ENCODE data around the gene BICD2. TPM values are rescaled to one million over a fixed set of nuclear protein-coding genes. Genes with fewer than 3 reads are reported as not detected.
A peak's percentile ranks its signal among the peaks of the same experiment; 100 is the strongest.

Gene BICD2
- total RNA-seq, 1 experiment from 2014 or later, result 40.6 TPM

DNA sequence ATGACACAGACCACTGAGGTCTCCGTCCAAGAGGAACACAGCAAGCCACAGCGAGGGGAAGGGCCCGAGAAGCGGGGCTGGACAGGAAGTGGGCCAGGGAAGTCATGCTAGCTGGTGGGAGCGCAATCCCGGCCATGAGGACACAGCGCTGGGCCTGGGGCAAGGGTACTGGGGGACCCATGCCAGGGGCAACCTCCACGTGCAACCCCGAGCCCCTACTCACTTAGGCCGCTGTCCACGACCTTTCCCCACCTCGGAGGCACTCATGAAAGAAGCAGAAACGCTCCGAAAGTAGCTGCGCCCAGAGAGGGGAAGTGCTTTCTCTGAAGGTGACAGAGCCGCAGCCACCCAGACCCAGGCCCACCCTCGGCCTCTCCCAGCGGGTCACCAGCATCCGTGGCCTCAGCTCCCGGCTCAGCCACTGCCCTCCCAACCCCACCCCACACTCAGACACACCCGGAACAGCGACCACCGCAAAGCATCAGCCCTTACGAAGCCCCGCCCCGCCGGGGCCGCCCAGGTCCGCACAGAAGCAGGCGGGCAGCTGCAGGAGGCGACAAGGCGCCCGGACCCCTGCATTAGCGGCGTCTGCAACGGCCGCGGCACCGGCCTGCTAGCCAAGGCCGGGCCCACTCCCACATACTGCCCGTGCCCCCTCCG is 782 bp downstream of the BICD2 start:
- peaks cover 56% of the 10 kb centered on the region for H3K79me2 ChIP-seq (ENCODE audit: low read depth)
- POLR2A ChIA-PET (ENCODE audit: unreplicated experiment), result no interaction called here
- H3K36me3 ChIP-seq (ENCODE audit: low read depth), result no peaks in the 10 kb centered on the region
- peak overlapping the region; percentile 97 for H2AFZ ChIP-seq
- no TSS peak for BruUV-seq (replicated peaks)
- no peaks in the 10 kb centered on the region for H3K27me3 ChIP-seq (ENCODE audit: insufficient read depth, low read depth)
- H3K9me2 ChIP-seq (ENCODE audit: insufficient read depth), result no peaks in the 10 kb centered on the region
- CTCF ChIA-PET, result interaction anchor here (0.5 to 0.8 kb wide), 3 partner anchors 27 to 936 kb away, joined by 3 to 4 read pairs (median 3); no protein-coding TSS in a partner anchor
- no peak for TF ChIP-seq EZH2 (IDR thresholded peaks at IDR 0.05; ENCODE audit: low read depth)
- TF ChIP-seq, protein P1, sequence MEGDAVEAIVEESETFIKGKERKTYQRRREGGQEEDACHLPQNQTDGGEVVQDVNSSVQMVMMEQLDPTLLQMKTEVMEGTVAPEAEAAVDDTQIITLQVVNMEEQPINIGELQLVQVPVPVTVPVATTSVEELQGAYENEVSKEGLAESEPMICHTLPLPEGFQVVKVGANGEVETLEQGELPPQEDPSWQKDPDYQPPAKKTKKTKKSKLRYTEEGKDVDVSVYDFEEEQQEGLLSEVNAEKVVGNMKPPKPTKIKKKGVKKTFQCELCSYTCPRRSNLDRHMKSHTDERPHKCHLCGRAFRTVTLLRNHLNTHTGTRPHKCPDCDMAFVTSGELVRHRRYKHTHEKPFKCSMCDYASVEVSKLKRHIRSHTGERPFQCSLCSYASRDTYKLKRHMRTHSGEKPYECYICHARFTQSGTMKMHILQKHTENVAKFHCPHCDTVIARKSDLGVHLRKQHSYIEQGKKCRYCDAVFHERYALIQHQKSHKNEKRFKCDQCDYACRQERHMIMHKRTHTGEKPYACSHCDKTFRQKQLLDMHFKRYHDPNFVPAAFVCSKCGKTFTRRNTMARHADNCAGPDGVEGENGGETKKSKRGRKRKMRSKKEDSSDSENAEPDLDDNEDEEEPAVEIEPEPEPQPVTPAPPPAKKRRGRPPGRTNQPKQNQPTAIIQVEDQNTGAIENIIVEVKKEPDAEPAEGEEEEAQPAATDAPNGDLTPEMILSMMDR (conservative IDR thresholded peaks at IDR 0.05), result no peak
- H3K27ac ChIP-seq, result no peak overlapping the region
- intact Hi-C loops (cut with micrococcal nuclease; ENCODE audit: unreplicated experiment), result loop anchor here (2.0 to 10.0 kb wide), 4 partner anchors 19 to 439 kb away; partner anchors contain the start of genes CARD19, CENPP and NOL8
- no peaks in the 10 kb centered on the region for H3K9me3 ChIP-seq (ENCODE audit: insufficient read depth, low read depth)
- DNase-seq, result peak in 1 of 2 experiments; percentile 27
- peaks cover 16% of the 10 kb centered on the region for H3K4me1 ChIP-seq (replicated peaks; ENCODE audit: insufficient read depth)
- H3K4me2 ChIP-seq, result peak overlapping the region; percentile 94
- peak overlapping the region; percentile 87 for H3K4me3 ChIP-seq
- H4K20me1 ChIP-seq (ENCODE audit: insufficient read depth), result peaks cover 18% of the 10 kb centered on the region
- peaks cover 7% of the 10 kb centered on the region; the same call in 1 of the 2 replicates for H3F3A ChIP-seq (ENCODE audit: insufficient read depth, low read depth)

DNA sequence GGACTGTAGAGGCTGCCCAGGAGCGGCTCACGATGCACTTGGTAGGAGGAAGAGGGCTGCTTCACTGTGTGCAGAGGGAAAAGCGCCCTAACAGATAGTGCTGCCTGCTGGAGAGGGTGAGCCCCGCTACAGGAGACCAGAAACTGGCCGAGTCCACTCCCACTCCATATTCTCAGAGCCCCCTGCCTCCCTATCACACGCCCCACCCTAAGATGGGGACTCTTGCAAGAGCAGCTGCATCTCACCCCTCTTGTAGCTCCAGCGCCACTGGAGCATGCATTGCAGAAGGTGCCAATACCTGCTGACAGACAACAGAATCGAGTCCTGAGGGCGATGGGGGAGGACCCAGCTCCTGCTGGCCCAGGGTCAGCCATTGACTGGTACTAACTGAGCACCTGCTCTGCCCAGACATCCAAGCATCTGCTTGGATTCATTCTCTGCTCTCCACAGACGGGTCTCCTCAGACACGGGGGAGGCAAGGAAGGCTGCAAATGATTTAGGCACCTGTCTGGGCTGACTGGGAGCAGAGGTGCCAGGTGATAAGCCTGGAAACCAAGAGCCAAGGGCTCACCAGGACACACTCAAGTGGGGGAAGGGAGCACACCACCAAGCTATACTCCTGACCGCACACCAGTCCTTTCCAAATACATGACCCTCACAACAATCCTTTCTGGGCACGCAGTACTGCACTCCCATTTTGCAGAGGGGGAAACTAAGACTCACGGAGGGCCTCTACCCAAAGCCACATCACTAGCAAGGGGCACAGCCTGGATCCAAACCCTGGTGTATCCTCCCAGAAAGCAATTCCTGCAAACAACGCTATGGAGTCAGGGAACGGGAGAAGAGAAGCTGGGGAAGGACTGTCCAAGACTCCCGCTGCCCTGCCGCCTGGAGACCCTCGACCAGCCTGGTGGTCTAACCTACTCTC is 1.6 kb downstream of the BICD2 start:
- peak overlapping the region; percentile 94 for H3K4me2 ChIP-seq
- peaks cover 60% of the 10 kb centered on the region for H3K79me2 ChIP-seq (ENCODE audit: low read depth)
- peaks cover 16% of the 10 kb centered on the region for H3K4me1 ChIP-seq (replicated peaks; ENCODE audit: insufficient read depth)
- intact Hi-C loops (cut with micrococcal nuclease; ENCODE audit: unreplicated experiment), result loop anchor here (10.0 kb wide), 2 partner anchors 332 to 438 kb away; partner anchors contain the start of genes CARD19, CENPP and NOL8
- TF ChIP-seq EZH2 (IDR thresholded peaks at IDR 0.05; ENCODE audit: low read depth), result no peak
- TF ChIP-seq, protein P1 (conservative IDR thresholded peaks at IDR 0.05), result no peak
- H3K27me3 ChIP-seq (ENCODE audit: insufficient read depth, low read depth), result no peaks in the 10 kb centered on the region
- H3K27ac ChIP-seq, result no peak overlapping the region
- H3K9me3 ChIP-seq (ENCODE audit: insufficient read depth, low read depth), result no peaks in the 10 kb centered on the region
- peak overlapping the region; percentile 87 for H3K4me3 ChIP-seq
- ChIA-PET POLR2A (ENCODE audit: unreplicated experiment) (interaction anchor here (0.7 kb wide), 1 partner anchor 723 kb away, joined by 4 read pairs; no protein-coding TSS in a partner anchor), CTCF (interaction anchor here (0.5 to 0.8 kb wide), 3 partner anchors 28 to 486 kb away, joined by 3 to 4 read pairs (median 3); no protein-coding TSS in a partner anchor)
- DNase-seq, result no peak
- peaks cover 7% of the 10 kb centered on the region; the same call in 1 of the 2 replicates for H3F3A ChIP-seq (ENCODE audit: insufficient read depth, low read depth)
- TSS peak; percentile 28 for BruUV-seq (replicated peaks)
- no peaks in the 10 kb centered on the region for H3K36me3 ChIP-seq (ENCODE audit: low read depth)
- peaks cover 18% of the 10 kb centered on the region for H4K20me1 ChIP-seq (ENCODE audit: insufficient read depth)
- peak overlapping the region; percentile 97 for H2AFZ ChIP-seq
- no peaks in the 10 kb centered on the region for H3K9me2 ChIP-seq (ENCODE audit: insufficient read depth)

DNA sequence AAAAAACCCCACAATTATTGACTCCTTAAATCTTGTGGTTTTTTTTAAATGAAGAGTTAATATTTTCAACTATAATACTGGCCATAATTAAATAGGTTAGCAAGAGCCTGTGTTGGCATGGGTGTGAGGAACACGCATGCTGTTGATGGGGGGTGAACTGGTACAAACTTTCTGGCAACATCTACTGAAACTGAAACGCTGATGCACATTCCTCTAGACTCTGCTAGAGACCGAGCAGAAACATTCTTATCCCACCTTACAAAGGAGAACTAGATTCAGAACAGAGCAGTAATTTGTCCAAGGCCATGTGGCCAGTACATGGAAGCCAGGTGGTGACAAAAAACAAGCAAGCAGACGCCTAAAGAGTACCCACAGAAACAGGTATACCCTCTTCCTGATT is 2.4 kb downstream of the BICD2 start:
- no peaks in the 10 kb centered on the region for H3K27me3 ChIP-seq (ENCODE audit: insufficient read depth, low read depth)
- intact Hi-C loops (cut with micrococcal nuclease; ENCODE audit: unreplicated experiment), result loop anchor here (10.0 kb wide), 2 partner anchors 333 to 437 kb away; partner anchors contain the start of genes CARD19, CENPP and NOL8
- H3K9me2 ChIP-seq (ENCODE audit: insufficient read depth), result no peaks in the 10 kb centered on the region
- no peak overlapping the region; the same call in 1 of the 2 replicates for H3K4me3 ChIP-seq
- peak overlapping the region; percentile 94 for H3K4me2 ChIP-seq
- no peaks in the 10 kb centered on the region for H3K36me3 ChIP-seq (ENCODE audit: low read depth)
- peaks cover 7% of the 10 kb centered on the region; the same call in 1 of the 2 replicates for H3F3A ChIP-seq (ENCODE audit: insufficient read depth, low read depth)
- POLR2A ChIA-PET (ENCODE audit: unreplicated experiment), result no interaction called here
- H3K9me3 ChIP-seq (ENCODE audit: insufficient read depth, low read depth), result no peaks in the 10 kb centered on the region
- TF ChIP-seq, protein P1 (conservative IDR thresholded peaks at IDR 0.05), result no peak
- TF ChIP-seq EZH2 (IDR thresholded peaks at IDR 0.05; ENCODE audit: low read depth), result no peak
- DNase-seq, result no peak
- no peak overlapping the region for H2AFZ ChIP-seq
- H3K79me2 ChIP-seq (ENCODE audit: low read depth), result peaks cover 66% of the 10 kb centered on the region
- peaks cover 18% of the 10 kb centered on the region for H4K20me1 ChIP-seq (ENCODE audit: insufficient read depth)
- CTCF ChIA-PET, result no interaction called here
- H3K27ac ChIP-seq, result no peak overlapping the region
- BruUV-seq (replicated peaks), result no TSS peak
- peaks cover 16% of the 10 kb centered on the region for H3K4me1 ChIP-seq (replicated peaks; ENCODE audit: insufficient read depth)

Data from PC-9 (cell line).